ENCODE measurements around the gene UGT1A7. TPM values are rescaled to one million over a fixed set of nuclear protein-coding genes. Genes with fewer than 3 reads are reported as not detected.

Gene UGT1A7
- total RNA-seq, 1 donor, result not detected

GRCh38 chr2:233791151-233791882 lies 109.6 kb downstream of the UGT1A7 start:
- TF ChIP-seq CTCF (IDR thresholded peaks at IDR 0.05; ENCODE audit: insufficient read depth, low read length), result no peak
- no peak for DNase-seq (ENCODE audit: low read depth)

DNA sequence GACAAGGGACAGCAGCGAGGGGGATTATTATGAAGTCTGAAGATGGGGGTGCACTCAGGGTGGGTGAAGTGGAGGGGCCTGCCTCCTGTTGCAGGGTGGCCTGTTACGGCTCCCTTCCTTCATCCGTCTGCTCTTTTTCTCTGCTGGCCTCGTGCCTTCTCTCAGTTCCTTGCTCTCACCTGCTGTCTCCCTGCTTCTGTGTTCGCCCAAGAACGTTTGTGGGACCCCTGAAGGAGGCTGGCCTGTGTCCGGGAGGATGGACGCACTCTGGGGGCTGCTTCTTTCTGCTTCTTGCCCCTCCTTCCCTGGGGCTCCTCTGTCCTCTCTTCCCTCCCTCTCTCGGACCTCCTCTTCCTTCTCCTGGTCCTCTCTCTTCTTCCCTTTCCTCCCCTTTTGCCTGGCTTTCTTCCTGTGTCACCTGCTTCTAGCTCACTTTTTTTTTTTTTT lies 110.2 kb downstream of the UGT1A7 start:
- H3K4me3 ChIP-seq (ENCODE audit: low read depth, low read length), result no peak overlapping the region
- TF ChIP-seq CTCF (IDR thresholded peaks at IDR 0.05; ENCODE audit: insufficient read depth, low read length), result no peak
- no peak for DNase-seq (ENCODE audit: low read depth)

More at GRCh38 chr2:233791151-233791882, 109.6 kb downstream of the UGT1A7 start:
- no peak overlapping the region for H3K4me3 ChIP-seq (ENCODE audit: low read depth, low read length)

- TF ChIP-seq CTCF (IDR thresholded peaks at IDR 0.05; ENCODE audit: insufficient read depth, low read length), result no peak
- no peak for DNase-seq (ENCODE audit: low read depth)
- H3K4me3 ChIP-seq (ENCODE audit: low read depth, low read length), result no peak overlapping the region
Observed at GRCh38 chr2:233792720-233793119, 111.0 kb downstream of the UGT1A7 start.

GRCh38 chr2:233793465-233794127 lies 111.9 kb downstream of the UGT1A7 start:
- no peak for TF ChIP-seq CTCF (IDR thresholded peaks at IDR 0.05; ENCODE audit: insufficient read depth, low read length)
- DNase-seq (ENCODE audit: low read depth), result no peak
- H3K4me3 ChIP-seq (ENCODE audit: low read depth, low read length), result no peak overlapping the region

DNA sequence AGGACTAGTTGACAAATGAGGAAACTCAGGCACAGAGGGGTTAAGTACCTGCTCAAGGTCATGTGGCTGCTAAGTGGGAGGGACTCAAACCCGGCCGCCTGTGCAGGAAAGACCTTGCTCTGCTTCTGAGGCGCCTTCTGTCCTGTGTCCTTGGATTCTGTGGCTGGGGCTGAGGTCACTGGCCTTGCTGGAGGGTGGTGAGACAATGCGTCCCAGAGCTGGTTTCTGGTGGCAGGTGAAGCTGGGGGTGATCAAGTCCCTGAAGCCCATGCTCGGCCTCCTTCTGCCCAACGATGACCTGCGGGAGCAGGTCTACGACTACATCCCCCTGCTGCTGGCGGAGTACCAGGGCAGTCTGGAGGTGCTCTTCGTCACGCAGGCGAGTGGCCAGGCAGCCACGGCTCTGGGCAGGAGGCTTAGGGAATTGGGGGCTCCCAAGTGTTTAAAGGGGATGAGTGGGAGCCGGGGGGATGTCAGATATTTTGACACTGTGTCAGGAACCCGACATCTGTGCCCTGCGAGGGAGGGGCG lies 112.5 kb downstream of the UGT1A7 start:
- TF ChIP-seq CTCF (IDR thresholded peaks at IDR 0.05; ENCODE audit: insufficient read depth, low read length), result no peak
- DNase-seq (ENCODE audit: low read depth), result no peak
- no peak overlapping the region for H3K4me3 ChIP-seq (ENCODE audit: low read depth, low read length)

- H3K4me3 ChIP-seq (ENCODE audit: low read depth, low read length), result no peak overlapping the region
- no peak for TF ChIP-seq CTCF (IDR thresholded peaks at IDR 0.05; ENCODE audit: insufficient read depth, low read length)
- DNase-seq (ENCODE audit: low read depth), result no peak
Observed at GRCh38 chr2:233795735-233796171, 114.1 kb downstream of the UGT1A7 start.
